ENCODE results near the gene NLGN1.

NLGN1 gene

GRCh38 chr3:174023421-174023820, 625.9 kb downstream of the NLGN1 start:
- TF ChIP-seq CTCF (IDR thresholded peaks at IDR 0.05; ENCODE audit: insufficient read depth, low read depth, low read length, missing control alignments), result no peak
- DNase-seq (ENCODE audit: low read depth), result no peak
- no peak overlapping the region for H3K4me3 ChIP-seq (ENCODE audit: low read depth, low read length)

DNA sequence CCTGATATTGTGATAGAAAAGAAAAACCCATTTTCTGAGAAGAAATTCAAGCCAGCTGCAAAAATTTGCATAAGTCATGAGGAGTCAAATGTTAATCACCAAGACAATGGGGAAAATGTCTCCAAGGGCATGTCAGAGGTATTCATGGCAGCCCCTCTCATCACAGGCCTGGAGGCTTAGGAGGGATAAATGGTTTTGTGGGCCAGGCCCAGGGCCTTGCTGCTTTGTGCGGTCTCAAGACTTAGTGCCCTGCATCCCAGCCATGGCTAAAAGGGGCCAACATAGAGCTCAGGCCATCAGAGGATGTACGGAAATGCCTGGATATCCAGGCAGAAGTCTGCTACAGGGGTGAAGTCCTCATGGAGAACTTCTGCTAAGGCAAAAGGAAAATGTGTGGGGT, 631.1 kb downstream of the NLGN1 start:
- TF ChIP-seq CTCF (IDR thresholded peaks at IDR 0.05; ENCODE audit: insufficient read depth, low read depth, low read length, missing control alignments), result no peak
- H3K4me3 ChIP-seq (ENCODE audit: low read depth, low read length), result no peak overlapping the region
- no peak for DNase-seq (ENCODE audit: low read depth)

DNA sequence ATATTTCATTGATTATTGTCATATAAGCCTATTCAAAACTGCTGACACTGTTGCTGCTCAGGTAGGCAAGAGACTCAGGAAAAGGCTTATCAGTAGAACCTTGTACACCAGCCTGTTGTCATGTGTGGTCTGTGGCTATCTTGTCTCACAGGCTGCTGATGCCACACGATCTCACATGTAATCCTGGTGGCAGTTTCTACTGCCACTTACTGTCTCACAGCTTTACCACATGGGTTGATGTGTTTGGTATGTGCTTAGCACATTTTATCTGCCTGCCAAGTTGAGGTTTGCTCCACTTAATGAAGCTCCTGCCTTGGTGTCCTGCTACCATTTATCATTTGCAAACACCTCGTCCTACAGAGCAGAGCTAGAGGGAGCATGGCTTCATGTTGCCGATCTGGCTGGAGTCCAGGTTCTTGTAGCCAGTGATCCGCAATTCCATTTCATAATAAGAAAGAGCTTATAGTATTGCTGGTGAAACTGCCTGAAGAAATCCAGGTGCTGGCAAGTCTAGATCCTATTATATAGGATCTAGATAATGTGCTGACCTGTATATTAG, 637.9 kb downstream of the NLGN1 start:
- DNase-seq (ENCODE audit: low read depth), result no peak
- no peak overlapping the region for H3K4me3 ChIP-seq (ENCODE audit: low read depth, low read length)
- no peak for TF ChIP-seq CTCF (IDR thresholded peaks at IDR 0.05; ENCODE audit: insufficient read depth, low read depth, low read length, missing control alignments)

DNA sequence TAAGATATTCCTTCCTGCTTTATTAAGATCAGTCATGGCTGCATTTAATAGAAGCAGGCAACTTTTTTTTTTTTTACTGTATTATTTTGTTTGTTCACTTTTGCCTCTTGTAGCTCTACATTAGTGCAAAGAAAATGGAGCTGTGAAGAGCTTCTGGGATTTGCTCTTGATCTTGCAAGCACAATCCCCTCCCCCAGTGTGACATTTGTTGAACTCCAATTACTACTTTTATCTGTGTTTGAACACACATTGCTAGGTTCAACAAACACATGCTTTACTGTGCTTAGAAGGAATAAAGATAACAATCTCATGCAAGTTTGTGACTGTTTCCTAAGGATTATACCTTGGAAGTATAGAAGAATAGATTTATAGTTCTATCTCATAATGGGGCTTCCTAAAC, 648.8 kb downstream of the NLGN1 start:
- H3K4me3 ChIP-seq (ENCODE audit: low read depth, low read length), result no peak overlapping the region
- TF ChIP-seq CTCF (IDR thresholded peaks at IDR 0.05; ENCODE audit: insufficient read depth, low read depth, low read length, missing control alignments), result no peak
- DNase-seq (ENCODE audit: low read depth), result no peak

DNA sequence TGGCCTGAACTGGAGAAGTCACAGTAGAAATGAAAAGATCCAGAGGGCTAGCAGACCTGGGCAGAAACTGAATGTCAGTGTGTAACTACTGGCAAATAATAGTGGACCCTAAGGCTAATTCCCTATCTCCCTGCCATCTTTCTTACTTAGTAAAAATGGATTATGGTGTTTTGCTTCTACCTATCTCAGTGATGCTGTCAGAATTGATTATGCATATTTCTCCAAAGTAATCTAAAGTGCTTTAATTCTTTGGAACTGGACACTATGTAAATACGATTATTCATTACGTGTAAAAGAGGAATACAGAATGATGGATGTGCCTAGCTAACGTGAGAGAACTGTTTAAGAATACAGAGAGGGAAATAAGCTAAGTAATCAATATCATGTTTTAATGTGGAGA, 651.9 kb downstream of the NLGN1 start:
- no peak for TF ChIP-seq CTCF (IDR thresholded peaks at IDR 0.05; ENCODE audit: insufficient read depth, low read depth, low read length, missing control alignments)
- no peak for DNase-seq (ENCODE audit: low read depth)
- H3K4me3 ChIP-seq (ENCODE audit: low read depth, low read length), result no peak overlapping the region

DNA sequence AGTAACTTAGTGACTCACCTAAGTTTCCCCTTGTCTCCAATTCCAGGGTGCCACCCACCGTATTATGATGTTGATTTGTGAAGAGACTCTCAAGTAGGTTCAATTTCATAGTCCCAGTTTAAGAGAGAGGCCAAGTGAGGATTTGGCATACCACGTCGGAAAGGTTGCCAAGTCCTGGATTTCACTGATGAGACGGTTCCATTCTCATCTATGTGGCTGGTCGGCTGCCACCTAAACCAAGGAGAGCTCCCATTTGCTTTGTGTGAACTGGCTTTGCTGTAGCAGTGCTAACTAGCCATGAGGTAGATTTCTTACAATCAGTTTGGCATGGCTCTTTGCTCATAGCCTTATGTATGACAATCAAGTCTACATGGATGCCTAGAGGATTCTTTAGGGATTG, 653.6 kb downstream of the NLGN1 start:
- H3K4me3 ChIP-seq (ENCODE audit: low read depth, low read length), result no peak overlapping the region
- TF ChIP-seq CTCF (IDR thresholded peaks at IDR 0.05; ENCODE audit: insufficient read depth, low read depth, low read length, missing control alignments), result no peak
- no peak for DNase-seq (ENCODE audit: low read depth)

- TF ChIP-seq CTCF (IDR thresholded peaks at IDR 0.05; ENCODE audit: insufficient read depth, low read depth, low read length, missing control alignments), result no peak
- H3K4me3 ChIP-seq (ENCODE audit: low read depth, low read length), result no peak overlapping the region
- DNase-seq (ENCODE audit: low read depth), result no peak
These were observed 661.3 kb downstream of the NLGN1 start for GRCh38 chr3:174058804-174059203.

All from GM12865 (cell line).